ENCODE results near the gene RNASE3.
"Not testable (repeated sequence)": the region's sequence is repeated elsewhere in the genome, so short reads cannot be mapped to it uniquely, and the experiment has no call there.

RNASE3 gene

DNA sequence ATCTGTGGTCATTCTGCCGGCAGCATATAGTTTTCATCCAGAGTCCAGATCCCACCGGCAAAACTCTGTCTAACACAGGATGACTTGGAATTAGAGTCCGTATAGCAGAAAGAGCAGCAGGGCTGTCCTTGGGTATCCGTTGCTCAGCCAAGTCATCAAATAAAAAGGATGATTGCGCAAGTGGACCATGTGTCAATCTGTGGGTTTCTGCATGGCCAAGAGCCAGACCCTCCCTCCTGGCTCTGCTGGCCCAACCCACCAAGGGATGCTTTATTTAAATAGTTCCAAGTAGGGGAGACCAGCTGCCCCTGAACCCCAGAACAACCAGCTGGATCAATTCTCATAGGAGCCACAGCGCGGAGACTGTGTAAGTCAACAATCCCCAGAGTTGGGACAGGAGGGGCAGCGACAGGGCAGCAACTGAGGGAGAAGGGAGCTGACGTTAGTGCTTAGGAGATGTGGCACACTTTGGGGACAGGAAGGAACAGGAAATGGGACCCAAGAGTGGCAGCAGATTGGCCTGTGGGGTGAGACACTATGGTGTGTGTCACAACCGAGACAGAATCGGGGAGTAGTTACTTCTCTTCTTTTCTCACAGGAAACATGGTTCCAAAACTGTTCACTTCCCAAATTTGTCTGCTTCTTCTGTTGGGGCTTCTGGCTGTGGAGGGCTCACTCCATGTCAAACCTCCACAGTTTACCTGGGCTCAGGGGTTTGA is 28.0 kb downstream of the RNASE3 start:
- not testable (repeated sequence) for H3K9me3 ChIP-seq (ENCODE audit: control insufficient read depth, low read length); H3K27ac ChIP-seq (ENCODE audit: low read depth, low read length, severe bottlenecking); H3K4me1 ChIP-seq (ENCODE audit: control insufficient read depth, insufficient read depth, low read length, poor library complexity, severe bottlenecking); H3K4me3 ChIP-seq (ENCODE audit: extremely low read depth, insufficient read depth, low read length, poor library complexity, severe bottlenecking); H3K36me3 ChIP-seq (ENCODE audit: control insufficient read depth, insufficient read depth, low read length)
- 74 to 88% methylated on average over 2 to 5 of the region's 11 CpGs for WGBS, 2 experiments (ENCODE audit: insufficient coverage in 2 of 2)

DNA sequence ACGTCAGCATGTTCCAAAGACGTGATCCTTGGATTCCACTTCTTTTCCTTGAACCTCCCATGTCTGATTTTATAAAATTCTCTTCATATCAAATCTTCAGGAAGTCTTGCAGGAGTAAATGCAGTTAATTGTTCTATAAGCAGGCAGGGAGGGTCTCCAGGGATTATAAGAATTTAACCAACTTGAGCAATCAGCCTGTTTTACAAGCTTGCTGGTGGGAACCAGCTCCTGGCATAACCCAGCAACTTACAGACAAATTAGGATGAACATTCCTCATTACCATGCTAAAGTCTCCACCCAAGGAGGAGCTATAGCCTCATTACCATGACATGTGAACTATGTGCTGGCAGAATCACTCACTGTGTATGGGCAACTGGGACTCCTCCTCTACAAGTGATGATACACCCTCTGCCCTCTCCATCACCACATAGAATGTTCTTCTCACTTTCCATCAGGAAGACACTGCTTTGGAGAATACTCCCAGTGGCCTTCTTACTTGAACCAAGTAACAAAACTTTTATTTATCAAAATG is 32.6 kb downstream of the RNASE3 start:
- no CpG with 5 or more reads among the region's 2 CpGs for WGBS, 2 experiments (ENCODE audit: insufficient coverage in 2 of 2)
- H3K36me3 ChIP-seq (ENCODE audit: control insufficient read depth, insufficient read depth, low read length); H3K4me1 ChIP-seq (ENCODE audit: control insufficient read depth, insufficient read depth, low read length, poor library complexity, severe bottlenecking); H3K4me3 ChIP-seq (ENCODE audit: extremely low read depth, insufficient read depth, low read length, poor library complexity, severe bottlenecking); H3K27ac ChIP-seq (ENCODE audit: low read depth, low read length, severe bottlenecking); H3K9me3 ChIP-seq (ENCODE audit: control insufficient read depth, low read length): not testable (repeated sequence)

DNA sequence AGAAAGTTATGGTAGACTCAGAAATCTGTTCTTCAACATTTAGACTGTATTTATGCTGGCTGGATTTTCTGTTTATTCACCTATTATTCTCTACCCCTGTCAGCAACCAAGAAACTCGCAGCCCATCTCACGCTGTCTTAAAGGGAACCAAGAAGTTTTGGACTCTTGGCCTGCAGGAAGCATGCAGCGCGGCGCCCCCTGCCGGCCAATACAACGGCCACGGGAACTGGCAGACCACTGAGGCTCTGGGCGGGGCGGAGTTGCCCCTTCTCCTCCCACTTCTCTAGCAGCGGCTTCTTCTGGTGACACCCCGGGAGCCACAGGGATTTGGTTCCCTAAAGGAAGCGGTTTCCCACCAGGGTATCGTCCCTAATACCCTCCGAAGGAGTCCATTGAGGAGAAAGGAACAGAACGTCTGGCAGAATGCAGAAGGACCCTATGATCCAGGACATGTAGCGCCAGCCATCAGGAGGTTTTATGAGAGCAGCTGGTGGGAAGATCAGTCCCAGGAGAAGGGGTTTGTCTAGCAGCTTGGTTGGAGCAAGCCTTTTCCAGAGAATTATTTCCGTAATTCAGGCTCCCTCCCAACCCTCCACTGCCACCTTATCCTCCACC is 43.1 kb downstream of the RNASE3 start:
- WGBS, 2 experiments (ENCODE audit: insufficient coverage in 2 of 2), result 16 to 24% methylated on average over 14 to 17 of the region's 18 CpGs
- Histone ChIP-seq H3K27ac (ENCODE audit: low read depth, low read length, severe bottlenecking) (no peak overlapping the region), H3K9me3 (ENCODE audit: control insufficient read depth, low read length) (no peaks in the 10 kb centered on the region), H3K36me3 (ENCODE audit: control insufficient read depth, insufficient read depth, low read length) (no peaks in the 10 kb centered on the region), H3K4me1 (ENCODE audit: control insufficient read depth, insufficient read depth, low read length, poor library complexity, severe bottlenecking) (no peaks in the 10 kb centered on the region), H3K4me3 (ENCODE audit: extremely low read depth, insufficient read depth, low read length, poor library complexity, severe bottlenecking) (no peak overlapping the region)

DNA sequence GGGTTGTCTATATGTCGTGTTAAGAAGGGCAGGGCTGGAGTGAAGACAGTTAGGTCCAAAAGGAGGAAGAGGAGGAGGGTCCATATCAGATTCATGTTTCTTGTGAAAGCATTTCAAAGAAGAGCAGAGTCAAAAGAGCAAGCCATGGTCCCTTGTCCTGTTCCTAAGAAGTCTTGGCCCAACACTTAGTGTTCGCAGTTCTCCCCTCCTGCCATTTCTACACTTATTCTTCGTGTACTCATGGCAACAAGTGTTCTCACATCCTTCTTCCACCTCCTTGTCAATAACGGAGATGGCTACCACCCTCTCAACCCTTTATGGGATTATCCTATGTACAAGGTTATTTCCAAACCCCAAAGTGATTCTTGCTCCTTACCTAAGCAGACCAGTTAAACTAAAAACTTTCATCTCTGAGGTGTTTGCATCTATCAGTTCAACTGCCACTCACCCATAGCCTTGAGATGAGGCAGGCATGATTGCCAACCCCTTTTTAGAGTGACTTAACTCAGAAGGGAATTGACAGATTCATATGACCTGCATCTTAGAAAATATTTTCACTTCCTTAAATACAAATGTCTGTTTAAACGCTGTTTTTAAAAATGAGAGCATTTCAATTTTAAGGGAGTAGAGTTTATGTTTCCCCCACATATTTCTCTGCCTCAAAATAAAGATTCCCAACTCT is 44.3 kb downstream of the RNASE3 start:
- H3K9me3 ChIP-seq (ENCODE audit: control insufficient read depth, low read length), result no peaks in the 10 kb centered on the region
- H3K4me1 ChIP-seq (ENCODE audit: control insufficient read depth, insufficient read depth, low read length, poor library complexity, severe bottlenecking), result no peaks in the 10 kb centered on the region
- no peak overlapping the region for H3K27ac ChIP-seq (ENCODE audit: low read depth, low read length, severe bottlenecking)
- H3K36me3 ChIP-seq (ENCODE audit: control insufficient read depth, insufficient read depth, low read length), result no peaks in the 10 kb centered on the region
- 80 to 94% methylated on average over 4 of the region's 5 CpGs for WGBS, 2 experiments (ENCODE audit: insufficient coverage in 2 of 2)
- H3K4me3 ChIP-seq (ENCODE audit: extremely low read depth, insufficient read depth, low read length, poor library complexity, severe bottlenecking), result no peak overlapping the region
